ENCODE results near the gene HVCN1.

DNA sequence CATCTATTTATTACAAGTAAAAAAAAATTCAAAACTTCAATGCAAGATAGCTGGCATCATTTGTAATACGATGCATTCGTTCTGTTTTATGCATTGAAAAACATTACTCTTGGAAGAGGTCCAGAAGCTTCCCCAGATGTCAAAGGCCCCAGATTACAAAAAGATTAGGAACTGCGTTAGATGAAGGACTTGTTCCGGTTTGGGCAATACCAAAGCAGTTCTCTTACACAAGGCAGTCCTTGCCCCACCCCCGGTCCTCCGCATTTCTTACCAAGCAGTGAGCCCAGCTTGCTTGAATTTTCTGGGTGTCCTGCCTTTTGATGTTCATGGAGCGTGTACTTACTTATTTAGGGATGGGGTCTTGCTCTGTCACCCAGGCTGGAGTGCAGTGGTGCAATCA lies 4.8 kb upstream of the HVCN1 start:
- TF ChIP-seq TAF1 (IDR thresholded peaks at IDR 0.05; ENCODE audit: borderline replicate concordance, insufficient read depth, low read length) (no peak), POLR2AphosphoS5 (IDR thresholded peaks at IDR 0.05; ENCODE audit: low read depth, low read length) (no peak), SIN3A (IDR thresholded peaks at IDR 0.05; ENCODE audit: borderline replicate concordance, insufficient read depth, low read length) (no peak)
- TF ChIP-seq, protein P1, sequence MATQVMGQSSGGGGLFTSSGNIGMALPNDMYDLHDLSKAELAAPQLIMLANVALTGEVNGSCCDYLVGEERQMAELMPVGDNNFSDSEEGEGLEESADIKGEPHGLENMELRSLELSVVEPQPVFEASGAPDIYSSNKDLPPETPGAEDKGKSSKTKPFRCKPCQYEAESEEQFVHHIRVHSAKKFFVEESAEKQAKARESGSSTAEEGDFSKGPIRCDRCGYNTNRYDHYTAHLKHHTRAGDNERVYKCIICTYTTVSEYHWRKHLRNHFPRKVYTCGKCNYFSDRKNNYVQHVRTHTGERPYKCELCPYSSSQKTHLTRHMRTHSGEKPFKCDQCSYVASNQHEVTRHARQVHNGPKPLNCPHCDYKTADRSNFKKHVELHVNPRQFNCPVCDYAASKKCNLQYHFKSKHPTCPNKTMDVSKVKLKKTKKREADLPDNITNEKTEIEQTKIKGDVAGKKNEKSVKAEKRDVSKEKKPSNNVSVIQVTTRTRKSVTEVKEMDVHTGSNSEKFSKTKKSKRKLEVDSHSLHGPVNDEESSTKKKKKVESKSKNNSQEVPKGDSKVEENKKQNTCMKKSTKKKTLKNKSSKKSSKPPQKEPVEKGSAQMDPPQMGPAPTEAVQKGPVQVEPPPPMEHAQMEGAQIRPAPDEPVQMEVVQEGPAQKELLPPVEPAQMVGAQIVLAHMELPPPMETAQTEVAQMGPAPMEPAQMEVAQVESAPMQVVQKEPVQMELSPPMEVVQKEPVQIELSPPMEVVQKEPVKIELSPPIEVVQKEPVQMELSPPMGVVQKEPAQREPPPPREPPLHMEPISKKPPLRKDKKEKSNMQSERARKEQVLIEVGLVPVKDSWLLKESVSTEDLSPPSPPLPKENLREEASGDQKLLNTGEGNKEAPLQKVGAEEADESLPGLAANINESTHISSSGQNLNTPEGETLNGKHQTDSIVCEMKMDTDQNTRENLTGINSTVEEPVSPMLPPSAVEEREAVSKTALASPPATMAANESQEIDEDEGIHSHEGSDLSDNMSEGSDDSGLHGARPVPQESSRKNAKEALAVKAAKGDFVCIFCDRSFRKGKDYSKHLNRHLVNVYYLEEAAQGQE (IDR thresholded peaks at IDR 0.05; ENCODE audit: insufficient read depth in 1 of 2, low read depth in 2 of 2, low read length in 2 of 2): no peak

Measured in PFSK-1 (cell line).